Epithelial cell of proximal tubule (primary cell): ENCODE results near the gene SCAANT1. TPM values are rescaled to one million over a fixed set of nuclear protein-coding genes. Genes with fewer than 3 reads are reported as not detected.

Source experiments
- DNase-seq: peaks from one replicate; pipeline ENCODE4 v3.0.0-alpha.2; 2011; ENCODE audit warnings: low read depth
- H3K4me3 ChIP-seq: 2 replicates; pipeline ENCODE4 v1.5.1; 2011; ENCODE audit warnings: low read depth, mild to moderate bottlenecking, low read length
- total RNA-seq: library from RNA; depleted of rRNA; stranded (reverse); fragments of >200 nt; gene quantifications from 2 replicates; pipeline ENCODE4 v1.2.3, GENCODE V29; 2015
- TF ChIP-seq, protein P1 (sequence below): conservative IDR thresholded peaks from 2 replicates; pipeline ENCODE4 v1.5.1; 2012; ENCODE audit warnings: low read depth, mild to moderate bottlenecking, low read length

Gene SCAANT1
- not detected in 2 replicates for total RNA-seq

GRCh38 chr3:63911873-63912767, at the start of gene SCAANT1:
Gene SCAANT1 (minus strand): TSS chr3:63912383.
- DNase-seq = no peak
- H3K4me3 ChIP-seq = peak within 1 kb of the TSS; percentile 73
- TF ChIP-seq, protein P1, sequence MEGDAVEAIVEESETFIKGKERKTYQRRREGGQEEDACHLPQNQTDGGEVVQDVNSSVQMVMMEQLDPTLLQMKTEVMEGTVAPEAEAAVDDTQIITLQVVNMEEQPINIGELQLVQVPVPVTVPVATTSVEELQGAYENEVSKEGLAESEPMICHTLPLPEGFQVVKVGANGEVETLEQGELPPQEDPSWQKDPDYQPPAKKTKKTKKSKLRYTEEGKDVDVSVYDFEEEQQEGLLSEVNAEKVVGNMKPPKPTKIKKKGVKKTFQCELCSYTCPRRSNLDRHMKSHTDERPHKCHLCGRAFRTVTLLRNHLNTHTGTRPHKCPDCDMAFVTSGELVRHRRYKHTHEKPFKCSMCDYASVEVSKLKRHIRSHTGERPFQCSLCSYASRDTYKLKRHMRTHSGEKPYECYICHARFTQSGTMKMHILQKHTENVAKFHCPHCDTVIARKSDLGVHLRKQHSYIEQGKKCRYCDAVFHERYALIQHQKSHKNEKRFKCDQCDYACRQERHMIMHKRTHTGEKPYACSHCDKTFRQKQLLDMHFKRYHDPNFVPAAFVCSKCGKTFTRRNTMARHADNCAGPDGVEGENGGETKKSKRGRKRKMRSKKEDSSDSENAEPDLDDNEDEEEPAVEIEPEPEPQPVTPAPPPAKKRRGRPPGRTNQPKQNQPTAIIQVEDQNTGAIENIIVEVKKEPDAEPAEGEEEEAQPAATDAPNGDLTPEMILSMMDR = no peak

DNA sequence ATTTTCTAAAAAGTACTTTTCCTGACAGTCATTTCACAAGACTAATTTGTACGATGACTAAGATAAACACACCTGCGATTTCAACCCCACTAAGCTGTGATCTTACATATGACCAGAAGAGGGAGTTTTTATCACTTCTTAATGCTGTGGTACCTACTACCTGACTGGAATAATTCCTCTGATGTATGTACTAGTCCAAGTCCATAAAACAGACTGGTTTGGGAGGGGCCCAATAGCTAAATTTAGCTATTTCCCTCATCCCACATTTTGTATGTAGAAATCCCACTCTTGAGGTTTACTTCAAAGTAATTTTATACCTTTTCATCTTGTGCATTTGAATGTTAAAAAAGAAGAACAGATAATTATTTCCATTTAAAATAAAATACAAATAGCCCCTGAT, 49.7 kb upstream of the SCAANT1 start:
- DNase-seq = no peak

GRCh38 chr3:63960048-63960711, 48.0 kb upstream of the SCAANT1 start:
- H3K4me3 ChIP-seq = peak overlapping the region; percentile 56
- TF ChIP-seq, protein P1 = peak; percentile 2
- no peak for DNase-seq

More for the DNA sequence above, 49.7 kb upstream of the SCAANT1 start:
- no peak overlapping the region for H3K4me3 ChIP-seq
- TF ChIP-seq, protein P1 = peak; percentile 71

DNA sequence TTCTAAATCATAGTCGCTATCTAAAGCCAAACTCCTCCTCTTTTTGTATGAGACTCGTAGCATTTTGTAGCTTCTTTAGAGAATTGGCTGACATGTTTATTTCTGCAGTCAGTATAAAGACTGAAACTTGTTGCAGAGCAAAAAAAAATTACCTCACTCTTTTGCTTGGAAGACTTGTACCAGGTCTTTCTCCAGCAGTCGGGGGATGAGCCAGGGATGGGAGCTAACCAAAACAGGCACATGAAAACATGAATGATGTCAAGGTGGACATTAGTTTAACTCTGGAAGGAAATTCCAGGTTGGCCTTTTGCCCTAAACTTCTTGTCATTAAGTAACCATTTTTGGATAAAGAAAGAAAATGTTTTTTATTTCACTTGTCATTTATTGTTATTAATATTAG, 47.0 kb upstream of the SCAANT1 start:
- no peak for DNase-seq
- TF ChIP-seq, protein P1 = no peak
- H3K4me3 ChIP-seq = no peak overlapping the region

DNA sequence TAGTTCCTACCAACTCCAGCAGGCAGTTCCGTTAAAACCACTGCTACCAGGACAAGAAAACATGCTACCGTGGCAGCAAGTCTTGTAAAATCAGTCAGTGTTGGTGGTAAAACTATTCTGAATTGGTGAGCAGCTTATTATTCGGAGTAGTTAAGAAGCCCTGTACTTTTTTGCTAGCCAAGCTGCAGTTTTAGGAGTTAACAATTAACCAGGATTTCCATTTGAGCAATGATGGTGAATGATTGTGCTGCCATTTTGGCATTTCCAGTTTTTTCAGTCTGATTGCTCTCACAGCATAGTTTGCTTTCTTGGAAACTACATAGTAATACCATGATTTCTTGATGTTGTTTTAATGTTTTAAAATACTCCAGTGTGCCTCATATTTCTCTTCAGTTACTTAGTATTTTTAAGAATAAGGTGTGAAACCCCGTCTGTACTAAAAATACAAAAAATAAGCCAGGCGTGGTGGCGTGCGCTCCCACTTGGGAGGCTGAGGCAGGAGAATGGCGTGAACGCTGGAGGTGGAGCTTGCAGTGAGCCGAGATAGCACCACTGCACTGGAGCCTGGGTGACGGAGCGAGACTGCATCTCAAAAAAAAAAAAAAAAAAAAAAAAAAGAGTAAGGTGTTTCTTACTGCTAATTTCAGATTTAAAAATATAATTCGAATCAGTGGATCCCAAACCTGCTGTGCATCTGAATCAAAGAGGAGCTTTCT, 43.8 kb upstream of the SCAANT1 start:
- DNase-seq = no peak
- H3K4me3 ChIP-seq = peak overlapping the region; percentile 27
- TF ChIP-seq, protein P1 = no peak

- no peak for DNase-seq
- TF ChIP-seq, protein P1 = no peak
- H3K4me3 ChIP-seq = peak overlapping the region; percentile 27
Observed at GRCh38 chr3:63955036-63955650, 43.0 kb upstream of the SCAANT1 start.
